Measurements from ENCODE around the gene FARSB. TPM values are rescaled to one million over a fixed set of nuclear protein-coding genes. Genes with fewer than 3 reads are reported as not detected.
A peak's percentile ranks its signal among the peaks of the same experiment; 100 is the strongest.

The FARSB gene
- total RNA-seq, 2 donors from 2014 or later: 7.6 to 11.4 TPM

DNA sequence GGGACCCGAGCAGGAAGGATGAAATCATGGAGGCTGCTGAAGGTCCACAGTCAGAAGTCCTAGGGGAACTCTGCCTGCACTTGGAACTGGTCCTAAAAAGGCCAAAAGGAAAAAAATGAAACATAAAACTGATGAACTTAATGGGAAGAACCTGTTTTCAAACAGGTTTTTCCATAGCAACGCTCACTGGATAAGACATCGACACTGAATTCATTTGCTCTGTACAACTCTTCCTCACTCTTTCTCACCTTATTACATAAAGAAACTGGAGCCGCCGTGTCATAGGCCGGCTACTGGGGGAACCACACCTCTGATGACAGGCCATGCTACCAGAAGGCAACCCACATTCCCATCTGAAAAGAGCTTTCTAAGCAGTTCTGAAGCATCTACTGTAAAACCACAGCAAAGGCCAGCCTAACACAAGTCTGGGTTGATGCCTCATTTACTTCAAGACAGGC is 83.6 kb downstream of the FARSB start:
- ATAC-seq: peak; percentile 15
- no peaks in the 10 kb centered on the region for H3K27me3 ChIP-seq
- H3K36me3 ChIP-seq (replicated peaks in 1 of 2; ENCODE audit: insufficient read depth in 1 of 2, low read depth in 2 of 2): peaks cover 0 to 5% of the 10 kb centered on the region in 2 donors
- H3K27ac ChIP-seq: peak overlapping the region in 3 of 4 donors; percentile 10 to 41 (median 25)
- H3K4me3 ChIP-seq: no peak overlapping the region
- no peak for DNase-seq
- H3K9me3 ChIP-seq: no peaks in the 10 kb centered on the region
- TF ChIP-seq POLR2A (IDR thresholded peaks at IDR 0.05): no peak
- TF ChIP-seq, protein P1, sequence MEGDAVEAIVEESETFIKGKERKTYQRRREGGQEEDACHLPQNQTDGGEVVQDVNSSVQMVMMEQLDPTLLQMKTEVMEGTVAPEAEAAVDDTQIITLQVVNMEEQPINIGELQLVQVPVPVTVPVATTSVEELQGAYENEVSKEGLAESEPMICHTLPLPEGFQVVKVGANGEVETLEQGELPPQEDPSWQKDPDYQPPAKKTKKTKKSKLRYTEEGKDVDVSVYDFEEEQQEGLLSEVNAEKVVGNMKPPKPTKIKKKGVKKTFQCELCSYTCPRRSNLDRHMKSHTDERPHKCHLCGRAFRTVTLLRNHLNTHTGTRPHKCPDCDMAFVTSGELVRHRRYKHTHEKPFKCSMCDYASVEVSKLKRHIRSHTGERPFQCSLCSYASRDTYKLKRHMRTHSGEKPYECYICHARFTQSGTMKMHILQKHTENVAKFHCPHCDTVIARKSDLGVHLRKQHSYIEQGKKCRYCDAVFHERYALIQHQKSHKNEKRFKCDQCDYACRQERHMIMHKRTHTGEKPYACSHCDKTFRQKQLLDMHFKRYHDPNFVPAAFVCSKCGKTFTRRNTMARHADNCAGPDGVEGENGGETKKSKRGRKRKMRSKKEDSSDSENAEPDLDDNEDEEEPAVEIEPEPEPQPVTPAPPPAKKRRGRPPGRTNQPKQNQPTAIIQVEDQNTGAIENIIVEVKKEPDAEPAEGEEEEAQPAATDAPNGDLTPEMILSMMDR (IDR thresholded peaks at IDR 0.05): no peak
- H3K4me1 ChIP-seq: peaks cover 12% of the 10 kb centered on the region
- 68 to 70% methylated on average over 6 of the region's 6 CpGs for WGBS, 2 donors
- intact Hi-C loops (cut with DNase I): no loop called here

DNA sequence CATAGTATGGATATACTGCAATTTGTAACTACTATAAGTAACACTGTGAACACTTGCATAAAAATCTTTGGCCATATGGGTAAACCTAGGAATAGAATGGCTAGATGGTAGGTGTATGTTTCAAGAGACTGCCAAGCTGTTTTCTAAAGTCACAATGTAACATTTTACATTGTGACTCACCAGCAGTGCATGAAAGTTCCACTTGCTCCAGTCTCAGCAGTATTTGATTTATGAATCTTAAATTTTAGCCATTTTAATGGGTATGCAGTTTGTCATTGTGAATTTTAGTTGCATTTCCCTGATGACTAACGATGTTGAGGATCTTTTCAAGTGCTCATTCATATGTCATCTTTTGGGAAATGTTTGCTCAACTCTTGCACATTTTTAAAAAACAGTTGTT is 86.1 kb downstream of the FARSB start:
- ATAC-seq: no peak
- Histone ChIP-seq H3K36me3 (replicated peaks in 1 of 2; ENCODE audit: insufficient read depth in 1 of 2, low read depth in 2 of 2) (peaks cover 0 to 8% of the 10 kb centered on the region in 2 donors), H3K27ac (no peak overlapping the region), H3K4me1 (peaks cover 12% of the 10 kb centered on the region), H3K9me3 (no peaks in the 10 kb centered on the region), H3K27me3 (no peaks in the 10 kb centered on the region), H3K4me3 (no peak overlapping the region)
- DNase-seq: no peak
- TF ChIP-seq POLR2A (IDR thresholded peaks at IDR 0.05): no peak
- TF ChIP-seq, protein P1 (IDR thresholded peaks at IDR 0.05): no peak
- intact Hi-C loops (cut with DNase I): no loop called here
- WGBS, 2 donors: 91 to 95% methylated on average over 1 of the region's 1 CpG

DNA sequence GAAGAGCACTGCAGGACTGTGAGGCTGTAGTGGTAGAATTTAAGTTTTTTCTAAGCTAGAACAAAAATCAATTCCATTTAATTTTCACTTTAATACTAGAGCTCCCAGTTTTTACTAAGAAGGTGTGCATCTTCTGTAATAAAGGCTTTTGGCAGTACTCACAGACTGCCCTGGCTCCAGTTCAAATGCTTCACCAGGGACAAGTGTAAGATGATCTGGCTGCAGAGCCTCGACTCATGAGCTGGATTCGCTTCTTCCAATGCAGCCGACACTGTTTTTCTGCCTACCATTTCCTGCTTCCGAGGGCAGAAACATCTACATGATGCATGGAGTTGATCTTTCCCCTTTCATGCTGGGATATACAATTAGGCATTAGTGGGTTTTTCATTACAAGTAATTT is 87.0 kb downstream of the FARSB start:
- H3K36me3 ChIP-seq (replicated peaks in 1 of 2; ENCODE audit: insufficient read depth in 1 of 2, low read depth in 2 of 2): peaks cover 0 to 8% of the 10 kb centered on the region in 2 donors
- intact Hi-C loops (cut with DNase I): no loop called here
- ATAC-seq (no peak), DNase-seq (peak in 1 of 4 donors; percentile 26)
- H3K4me1 ChIP-seq: peaks cover 12% of the 10 kb centered on the region
- H3K27ac ChIP-seq: no peak overlapping the region
- TF ChIP-seq, protein P1 (IDR thresholded peaks at IDR 0.05): no peak
- no peak for TF ChIP-seq POLR2A (IDR thresholded peaks at IDR 0.05)
- no peaks in the 10 kb centered on the region for H3K27me3 ChIP-seq
- H3K9me3 ChIP-seq: no peaks in the 10 kb centered on the region
- 73 to 89% methylated on average over 4 of the region's 4 CpGs for WGBS, 2 donors
- no peak overlapping the region for H3K4me3 ChIP-seq

DNA sequence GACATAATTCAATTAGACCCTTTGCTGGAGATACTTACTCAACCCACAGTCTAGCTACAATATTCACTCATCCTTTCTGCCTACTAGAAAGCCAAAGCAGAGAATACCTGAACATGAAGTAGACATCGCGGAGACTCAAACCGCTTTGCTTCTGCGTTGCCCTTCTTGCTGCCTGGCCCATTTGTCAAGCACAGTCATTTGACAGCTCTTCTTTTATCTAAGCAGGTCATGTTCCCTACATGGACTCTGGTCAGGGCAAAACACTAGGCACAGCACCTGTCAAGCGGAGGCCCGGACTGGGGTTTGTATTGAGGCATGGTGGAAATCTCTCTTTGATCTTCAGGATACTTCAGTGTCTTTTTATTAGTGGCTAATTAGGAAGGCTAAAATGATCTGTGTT is 89.7 kb downstream of the FARSB start:
- Histone ChIP-seq H3K36me3 (replicated peaks in 1 of 2; ENCODE audit: insufficient read depth in 1 of 2, low read depth in 2 of 2) (peaks cover 0 to 4% of the 10 kb centered on the region in 2 donors), H3K27me3 (no peaks in the 10 kb centered on the region), H3K4me3 (no peak overlapping the region), H3K27ac (no peak overlapping the region), H3K4me1 (no peaks in the 10 kb centered on the region), H3K9me3 (no peaks in the 10 kb centered on the region)
- intact Hi-C loops (cut with DNase I): no loop called here
- DNase-seq: no peak
- ATAC-seq: no peak
- WGBS, 2 donors: 91 to 97% methylated on average over 6 of the region's 6 CpGs
- TF ChIP-seq, protein P1 (IDR thresholded peaks at IDR 0.05): no peak
- TF ChIP-seq POLR2A (IDR thresholded peaks at IDR 0.05): no peak

DNA sequence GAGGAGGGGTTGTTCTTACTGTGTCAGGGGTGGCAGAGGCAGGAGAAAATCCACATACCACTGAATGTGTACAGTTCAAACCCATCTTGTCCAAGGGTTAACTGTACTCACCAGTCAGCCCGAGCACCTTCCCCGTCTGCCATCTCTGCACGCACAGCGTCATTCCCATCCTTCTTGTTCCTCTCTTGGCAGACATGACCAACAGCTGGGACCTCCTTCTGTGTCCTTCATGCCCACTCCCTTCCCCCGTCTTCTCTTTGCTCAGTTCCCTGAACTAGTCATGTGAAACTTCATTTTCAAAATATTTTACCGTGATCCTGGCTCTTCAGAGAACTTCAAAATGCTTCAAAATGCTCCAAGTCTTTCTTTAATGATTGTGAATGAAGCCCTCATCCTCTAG is 92.0 kb downstream of the FARSB start:
- Histone ChIP-seq H3K27me3 (no peaks in the 10 kb centered on the region), H3K36me3 (replicated peaks in 1 of 2; ENCODE audit: insufficient read depth in 1 of 2, low read depth in 2 of 2) (peaks cover 0 to 4% of the 10 kb centered on the region in 2 donors), H3K4me3 (no peak overlapping the region), H3K27ac (no peak overlapping the region), H3K4me1 (no peaks in the 10 kb centered on the region), H3K9me3 (no peaks in the 10 kb centered on the region)
- DNase-seq (no peak), ATAC-seq (no peak)
- TF ChIP-seq, protein P1 (IDR thresholded peaks at IDR 0.05): no peak
- TF ChIP-seq POLR2A (IDR thresholded peaks at IDR 0.05): no peak
- intact Hi-C loops (cut with DNase I): no loop called here
- WGBS, 2 donors: 84 to 86% methylated on average over 6 of the region's 6 CpGs

Measured in body of pancreas (tissue), 4 donors.